Neural cell (in vitro differentiated cells): Measurements from ENCODE around the gene TAC4. TPM values are rescaled to one million over a fixed set of nuclear protein-coding genes. Genes with fewer than 3 reads are reported as not detected.

Experiments
- H2AFZ ChIP-seq: fragments of 200-600, 300-800 bp; sonication (generic), shearing (Covaris generic); 2 replicates; pipeline ENCODE4 v1.6.0; 2014; ENCODE audit warnings: low read depth, mild to moderate bottlenecking, antibody characterized with exemption, low read length, moderate library complexity
- H3F3A ChIP-seq: fragments of 200-600 bp; shearing (Covaris generic); 2 replicates; pipeline ENCODE4 v1.6.1; 2016; ENCODE audit warnings: mild to moderate bottlenecking, moderate library complexity, mixed read lengths, antibody characterized with exemption, low read length; ENCODE audit not compliant: insufficient read depth, poor library complexity, severe bottlenecking
- H3K27ac ChIP-seq: fragments of 200-600, 300-800 bp; sonication (generic), shearing (Covaris generic); 2 replicates; pipeline ENCODE4 v1.5.1; 2014; ENCODE audit warnings: mild to moderate bottlenecking, low read length, moderate library complexity
- H3K27me3 ChIP-seq: fragments of 300-800, 200-600 bp; sonication (generic), shearing (Covaris generic); 2 replicates; pipeline ENCODE4 v1.6.0; 2014; ENCODE audit warnings: mild to moderate bottlenecking, low read depth, low read length, moderate library complexity; ENCODE audit not compliant: insufficient read depth
- H3K36me3 ChIP-seq: fragments of 300-800, 200-600 bp; sonication (generic), shearing (Covaris generic); 2 replicates; pipeline ENCODE4 v1.5.1; 2014; ENCODE audit warnings: mild to moderate bottlenecking, antibody characterized with exemption, low read length, moderate library complexity; ENCODE audit not compliant: insufficient read depth
- H3K4me2 ChIP-seq: fragments of 300-800, 200-600 bp; sonication (generic), shearing (Covaris generic); 2 replicates; pipeline ENCODE4 v1.6.0; 2014; ENCODE audit warnings: mild to moderate bottlenecking, low read length
- H3K4me3 ChIP-seq: fragments of 300-800, 200-600 bp; sonication (generic), shearing (Covaris generic); 2 replicates; pipeline ENCODE4 v1.5.1; 2014; ENCODE audit warnings: mild to moderate bottlenecking, low read length, moderate library complexity
- H3K79me2 ChIP-seq: fragments of 200-600 bp; shearing (Covaris generic); replicated peaks from 2 replicates; pipeline ENCODE4 v1.6.0; 2014; ENCODE audit warnings: mild to moderate bottlenecking, low read length, moderate library complexity; ENCODE audit not compliant: insufficient read depth
- H3K9ac ChIP-seq: fragments of 300-800, 200-600 bp; sonication (generic), shearing (Covaris generic); 2 replicates; pipeline ENCODE4 v1.6.1; 2016; ENCODE audit warnings: mild to moderate bottlenecking, low read length, mixed read lengths
- H3K9me2 ChIP-seq: fragments of 200-600 bp; shearing (Covaris generic); 2 replicates; pipeline ENCODE4 v1.6.1; 2016; ENCODE audit warnings: mild to moderate bottlenecking, low read length, mixed read lengths; ENCODE audit not compliant: insufficient read depth
- H3K9me3 ChIP-seq: fragments of 200-600, 300-800 bp; sonication (generic), shearing (Covaris generic); 2 replicates; pipeline ENCODE4 v1.6.1; 2016; ENCODE audit warnings: mild to moderate bottlenecking, mixed run types, low read length, moderate library complexity, mixed read lengths
- H4K20me1 ChIP-seq: fragments of 200-600 bp; shearing (Covaris generic); 2 replicates; pipeline ENCODE4 v1.6.1; 2016; ENCODE audit warnings: mild to moderate bottlenecking, mixed run types; ENCODE audit not compliant: insufficient read depth
- EP300 ChIP-seq: fragments of 450-650 bp; conservative IDR thresholded peaks from 2 replicates; pipeline ENCODE4 v1.6.1; 2014; ENCODE audit warnings: antibody characterized with exemption, mild to moderate bottlenecking, moderate library complexity; ENCODE audit not compliant: poor library complexity, severe bottlenecking
- EZH2 ChIP-seq: fragments of 200-600, 300-800 bp; shearing (Covaris generic), sonication (generic); IDR thresholded peaks from 2 replicates; pipeline ENCODE4 v1.6.1; 2014; ENCODE audit warnings: antibody characterized with exemption, low read length, borderline replicate concordance, mild to moderate bottlenecking; ENCODE audit not compliant: insufficient read depth, poor library complexity, severe bottlenecking
- MXI1 ChIP-seq: fragments of 450-650 bp; conservative IDR thresholded peaks from 2 replicates; pipeline ENCODE4 v1.6.1; 2014; ENCODE audit warnings: antibody characterized with exemption, mild to moderate bottlenecking; ENCODE audit not compliant: poor library complexity, severe bottlenecking
- POLR2AphosphoS5 ChIP-seq: IDR thresholded peaks from 2 replicates; pipeline ENCODE4 v1.6.1; 2012
- RAD21 ChIP-seq: fragments of 450-650 bp; conservative IDR thresholded peaks from 2 replicates; pipeline ENCODE4 v1.6.1; 2014; ENCODE audit warnings: antibody characterized with exemption, mild to moderate bottlenecking, moderate library complexity
- SMC3 ChIP-seq: fragments of 450-650 bp; conservative IDR thresholded peaks from 2 replicates; pipeline ENCODE4 v1.6.1; 2014; ENCODE audit warnings: antibody characterized with exemption, mild to moderate bottlenecking, moderate library complexity; ENCODE audit not compliant: poor library complexity
- TAF1 ChIP-seq: IDR thresholded peaks from 2 replicates; pipeline ENCODE4 v1.6.1; 2012; ENCODE audit warnings: low read depth
- polyA plus RNA-seq: library from polyadenylated mRNA; depleted of rRNA; stranded (reverse); fragments of >200 nt; gene quantifications from 2 replicates; pipeline ENCODE4 v1.2.3, GENCODE V29; 2014
- TF ChIP-seq, protein P1 (sequence below): IDR thresholded peaks from 2 replicates; pipeline ENCODE4 v1.6.1; 2012; ENCODE audit warnings: borderline replicate concordance
- TF ChIP-seq, protein P2 (sequence below): fragments of 450-650 bp; IDR thresholded peaks from 2 replicates; pipeline ENCODE4 v1.5.1; 2014; ENCODE audit warnings: antibody characterized with exemption, mild to moderate bottlenecking, moderate library complexity; ENCODE audit not compliant: poor library complexity, severe bottlenecking

Gene TAC4
- polyA plus RNA-seq, 1 donor from 2014 or later, result not detected

DNA sequence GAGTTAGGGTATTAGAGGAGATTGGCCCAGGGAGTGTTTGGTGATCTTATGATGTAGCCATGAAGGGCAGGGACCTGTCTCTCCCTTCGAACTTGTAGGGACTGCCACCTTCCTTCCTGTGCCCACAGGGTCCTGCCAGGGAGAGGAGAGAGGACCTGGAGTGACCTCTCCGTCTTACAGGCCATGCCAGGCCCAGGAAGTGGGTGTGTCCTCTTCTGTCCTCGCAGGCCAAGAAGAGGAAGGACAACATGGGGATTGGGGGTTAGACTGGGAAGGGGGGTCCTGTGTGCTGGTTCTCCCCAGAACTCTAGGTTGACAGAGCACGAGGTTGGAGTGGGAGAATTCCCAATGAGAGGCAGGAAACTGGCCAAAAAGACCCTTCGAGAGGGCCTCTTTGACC, 43.4 kb upstream of the TAC4 start:
- H3K9me3 ChIP-seq, result no peaks in the 10 kb centered on the region
- H4K20me1 ChIP-seq, result no peaks in the 10 kb centered on the region
- H3K79me2 ChIP-seq, result no peaks in the 10 kb centered on the region
- no peaks in the 10 kb centered on the region for H3K9me2 ChIP-seq
- H3K4me3 ChIP-seq, result no peak overlapping the region
- H3K4me2 ChIP-seq, result no peak overlapping the region
- H3K27me3 ChIP-seq, result peaks cover 30% of the 10 kb centered on the region
- no peak overlapping the region for H2AFZ ChIP-seq
- H3K27ac ChIP-seq, result no peak overlapping the region
- no peaks in the 10 kb centered on the region for H3F3A ChIP-seq
- TF ChIP-seq, protein P1, sequence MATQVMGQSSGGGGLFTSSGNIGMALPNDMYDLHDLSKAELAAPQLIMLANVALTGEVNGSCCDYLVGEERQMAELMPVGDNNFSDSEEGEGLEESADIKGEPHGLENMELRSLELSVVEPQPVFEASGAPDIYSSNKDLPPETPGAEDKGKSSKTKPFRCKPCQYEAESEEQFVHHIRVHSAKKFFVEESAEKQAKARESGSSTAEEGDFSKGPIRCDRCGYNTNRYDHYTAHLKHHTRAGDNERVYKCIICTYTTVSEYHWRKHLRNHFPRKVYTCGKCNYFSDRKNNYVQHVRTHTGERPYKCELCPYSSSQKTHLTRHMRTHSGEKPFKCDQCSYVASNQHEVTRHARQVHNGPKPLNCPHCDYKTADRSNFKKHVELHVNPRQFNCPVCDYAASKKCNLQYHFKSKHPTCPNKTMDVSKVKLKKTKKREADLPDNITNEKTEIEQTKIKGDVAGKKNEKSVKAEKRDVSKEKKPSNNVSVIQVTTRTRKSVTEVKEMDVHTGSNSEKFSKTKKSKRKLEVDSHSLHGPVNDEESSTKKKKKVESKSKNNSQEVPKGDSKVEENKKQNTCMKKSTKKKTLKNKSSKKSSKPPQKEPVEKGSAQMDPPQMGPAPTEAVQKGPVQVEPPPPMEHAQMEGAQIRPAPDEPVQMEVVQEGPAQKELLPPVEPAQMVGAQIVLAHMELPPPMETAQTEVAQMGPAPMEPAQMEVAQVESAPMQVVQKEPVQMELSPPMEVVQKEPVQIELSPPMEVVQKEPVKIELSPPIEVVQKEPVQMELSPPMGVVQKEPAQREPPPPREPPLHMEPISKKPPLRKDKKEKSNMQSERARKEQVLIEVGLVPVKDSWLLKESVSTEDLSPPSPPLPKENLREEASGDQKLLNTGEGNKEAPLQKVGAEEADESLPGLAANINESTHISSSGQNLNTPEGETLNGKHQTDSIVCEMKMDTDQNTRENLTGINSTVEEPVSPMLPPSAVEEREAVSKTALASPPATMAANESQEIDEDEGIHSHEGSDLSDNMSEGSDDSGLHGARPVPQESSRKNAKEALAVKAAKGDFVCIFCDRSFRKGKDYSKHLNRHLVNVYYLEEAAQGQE, result no peak
- TF ChIP-seq SMC3 (no peak), EP300 (no peak), MXI1 (no peak), EZH2 (no peak), TAF1 (no peak), RAD21 (no peak), POLR2AphosphoS5 (no peak)
- TF ChIP-seq, protein P2, sequence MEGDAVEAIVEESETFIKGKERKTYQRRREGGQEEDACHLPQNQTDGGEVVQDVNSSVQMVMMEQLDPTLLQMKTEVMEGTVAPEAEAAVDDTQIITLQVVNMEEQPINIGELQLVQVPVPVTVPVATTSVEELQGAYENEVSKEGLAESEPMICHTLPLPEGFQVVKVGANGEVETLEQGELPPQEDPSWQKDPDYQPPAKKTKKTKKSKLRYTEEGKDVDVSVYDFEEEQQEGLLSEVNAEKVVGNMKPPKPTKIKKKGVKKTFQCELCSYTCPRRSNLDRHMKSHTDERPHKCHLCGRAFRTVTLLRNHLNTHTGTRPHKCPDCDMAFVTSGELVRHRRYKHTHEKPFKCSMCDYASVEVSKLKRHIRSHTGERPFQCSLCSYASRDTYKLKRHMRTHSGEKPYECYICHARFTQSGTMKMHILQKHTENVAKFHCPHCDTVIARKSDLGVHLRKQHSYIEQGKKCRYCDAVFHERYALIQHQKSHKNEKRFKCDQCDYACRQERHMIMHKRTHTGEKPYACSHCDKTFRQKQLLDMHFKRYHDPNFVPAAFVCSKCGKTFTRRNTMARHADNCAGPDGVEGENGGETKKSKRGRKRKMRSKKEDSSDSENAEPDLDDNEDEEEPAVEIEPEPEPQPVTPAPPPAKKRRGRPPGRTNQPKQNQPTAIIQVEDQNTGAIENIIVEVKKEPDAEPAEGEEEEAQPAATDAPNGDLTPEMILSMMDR, result no peak
- no peaks in the 10 kb centered on the region for H3K36me3 ChIP-seq
- H3K9ac ChIP-seq, result no peak overlapping the region

DNA sequence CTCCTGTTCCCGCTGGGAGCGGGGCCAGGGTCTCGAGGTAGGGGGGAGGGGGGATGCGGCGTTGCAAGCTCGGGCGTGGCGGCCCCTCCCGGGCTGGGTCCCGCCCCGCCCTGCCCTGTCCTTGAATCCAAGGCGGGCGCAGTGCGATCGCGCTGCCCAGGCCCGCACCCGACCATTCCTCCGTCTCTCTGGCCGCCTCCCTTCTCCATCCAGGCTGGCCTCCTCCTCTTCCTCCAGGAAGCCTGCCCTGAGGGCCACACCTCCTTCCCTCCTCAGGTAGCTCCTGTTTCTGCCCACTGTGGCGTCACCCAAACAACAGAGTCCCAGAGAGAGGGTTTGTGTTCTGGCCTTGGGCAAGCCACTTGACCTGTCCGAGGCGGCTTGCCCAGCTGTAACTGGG, 43.0 kb upstream of the TAC4 start:
- Histone ChIP-seq H3K36me3 (no peaks in the 10 kb centered on the region), H3K79me2 (no peaks in the 10 kb centered on the region), H4K20me1 (no peaks in the 10 kb centered on the region), H3K9ac (no peak overlapping the region), H3F3A (no peaks in the 10 kb centered on the region), H3K9me2 (no peaks in the 10 kb centered on the region), H3K4me2 (no peak overlapping the region), H3K27me3 (peaks cover 30% of the 10 kb centered on the region), H2AFZ (no peak overlapping the region), H3K4me3 (no peak overlapping the region), H3K27ac (no peak overlapping the region), H3K9me3 (no peaks in the 10 kb centered on the region)
- no peak for TF ChIP-seq TAF1
- TF ChIP-seq RAD21, result no peak
- no peak for TF ChIP-seq EZH2
- TF ChIP-seq, protein P2, result no peak
- TF ChIP-seq EP300, result no peak
- TF ChIP-seq MXI1, result no peak
- no peak for TF ChIP-seq SMC3
- no peak for TF ChIP-seq POLR2AphosphoS5
- TF ChIP-seq, protein P1, result no peak
